Kidney (tissue), 14 donors: ENCODE measurements around the gene RSBN1. TPM values are rescaled to one million over a fixed set of nuclear protein-coding genes. Genes with fewer than 3 reads are reported as not detected.

Experiments used
- DNase-seq, 5 donors: peaks; one replicate each; pipeline ENCODE4 v3.0.0-alpha.2; 2013 to 2020
- FAIRE-seq: peaks from 2 replicates; lab custom pipeline; 2012; peaks lifted over from hg19 to GRCh38; lab: Jason Lieb, UNC
- H3K27ac ChIP-seq, 2 donors: one replicate each; pipeline ENCODE4 v1.7.0; 2013; ENCODE audit warnings: low read depth in 2 of 2, low read length in 2 of 2, inconsistent platforms in 1 of 2
- H3K27me3 ChIP-seq: one replicate; pipeline ENCODE4 v1.7.1; 2013; ENCODE audit warnings: low read length, inconsistent platforms; ENCODE audit not compliant: control insufficient read depth, insufficient read depth
- H3K36me3 ChIP-seq, 3 donors: one replicate each; pipeline versions ENCODE4 v1.7.0 to v1.7.1; 2013; ENCODE audit warnings: low read length in 3 of 3, control low read depth in 1 of 3, inconsistent platforms in 1 of 3; ENCODE audit not compliant: insufficient read depth in 3 of 3, control insufficient read depth in 2 of 3
- H3K4me1 ChIP-seq, 3 donors: one replicate each; pipeline versions ENCODE4 v1.7.0 to v1.7.1; 2013; ENCODE audit warnings: low read length in 3 of 3, inconsistent platforms in 1 of 3, low read depth in 1 of 3; ENCODE audit not compliant: control insufficient read depth in 2 of 3, insufficient read depth in 2 of 3
- H3K4me3 ChIP-seq, 3 donors: one replicate each; pipeline versions ENCODE4 v1.7.0 to v1.8.1; 2013; ENCODE audit warnings: low read length in 3 of 3, control low read depth in 1 of 3, inconsistent platforms in 1 of 3
- H3K9ac ChIP-seq, 3 donors: one replicate each; pipeline versions ENCODE4 v1.7.0 to v1.7.1; 2013; ENCODE audit warnings: low read length in 3 of 3, control low read depth in 1 of 3, inconsistent platforms in 1 of 3
- H3K9me3 ChIP-seq, 3 donors: one replicate each; pipeline versions ENCODE4 v1.7.0 to v1.7.1; 2013; ENCODE audit warnings: low read length in 3 of 3, control low read depth in 1 of 3, inconsistent platforms in 1 of 3; ENCODE audit not compliant: control insufficient read depth in 2 of 3, insufficient read depth in 1 of 3
- intact Hi-C: fragments of 100-400 bp; cut with DNase I; formaldehyde crosslinking; loops from one replicate; pipeline ENCODE4 v1.11.1; 2022
- polyA plus RNA-seq: library from polyadenylated mRNA; stranded (reverse); fragments of 350-450 nt; fragmentation: Illumina TruSeq; extraction: RNeasy Lipid Tissue Mini Kit (QIAGEN cat#74804); gene quantifications from one replicate; pipeline ENCODE4 v1.2.3, GENCODE V29; 2014; ENCODE audit warnings: low read depth, low replicate concordance; ENCODE audit not compliant: insufficient read depth
- total RNA-seq: library from RNA; stranded (reverse); fragmentation: NEBNext Ultra II Directional; extraction: Animal tissue kit (Norgen Biotek cat#: 25700); gene quantifications from one replicate; pipeline ENCODE4 v1.2.1, GENCODE V29; 2021
- TF ChIP-seq, protein P1 (sequence below): IDR thresholded peaks from 3 replicates; pipeline ENCODE4 v1.5.1; 2012; ENCODE audit warnings: mild to moderate bottlenecking, moderate library complexity, borderline replicate concordance; ENCODE audit not compliant: insufficient read depth; ENCODE audit errors: extremely low read depth
- donor health status: control.
- donor health status: control.
- donor health status: control.
- donor health status: control.
- donor health status: control.
- donor health status: DM: yes; HTN: yes; CAD: no.
- donor health status: Normal renal cell carcinoma (clear cell type).

RSBN1 gene
- total and polyA plus RNA-seq, 2 donors from 2014 or later: 4.0 to 22.0 TPM

DNA sequence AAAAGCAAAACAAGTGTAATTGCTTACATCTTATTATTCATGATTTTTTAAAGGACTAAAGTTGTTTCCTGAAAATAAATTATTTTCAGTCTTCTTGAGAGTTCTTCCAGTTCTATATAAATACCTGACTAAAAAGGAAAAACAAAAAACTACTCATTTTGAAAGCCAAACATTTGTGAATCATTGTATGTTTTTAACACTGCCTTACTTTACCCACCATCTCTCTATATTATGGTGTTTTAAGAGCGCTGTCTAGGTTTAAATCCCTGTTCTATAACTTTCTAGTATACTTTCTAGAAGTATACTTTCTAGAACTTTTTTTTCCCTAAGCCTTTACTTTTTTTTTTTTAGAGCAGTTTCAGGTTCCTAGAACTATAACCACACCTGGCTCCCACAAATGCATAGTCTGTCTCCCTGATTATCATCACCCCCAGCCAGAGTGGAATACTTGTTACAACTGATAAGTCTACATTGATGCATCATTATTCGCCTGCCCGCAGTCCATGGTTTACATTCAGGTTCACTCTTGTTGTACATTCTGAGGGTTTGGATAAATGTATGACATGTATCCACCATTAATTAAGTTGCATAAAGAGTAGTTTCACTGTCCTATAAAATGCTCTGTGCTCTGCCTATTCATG, 9.8 kb downstream of the RSBN1 start:
- intact Hi-C loops: no loop called here
- Histone ChIP-seq H3K9me3 (no peaks in the 10 kb centered on the region), H3K27me3 (no peaks in the 10 kb centered on the region), H3K4me1 (peaks cover 0 to 4% (median 0%) of the 10 kb centered on the region in 3 donors), H3K27ac (no peak overlapping the region), H3K9ac (no peak overlapping the region), H3K4me3 (no peak overlapping the region), H3K36me3 (peaks cover 0 to 2% (median 0%) of the 10 kb centered on the region in 3 donors)
- TF ChIP-seq, protein P1, sequence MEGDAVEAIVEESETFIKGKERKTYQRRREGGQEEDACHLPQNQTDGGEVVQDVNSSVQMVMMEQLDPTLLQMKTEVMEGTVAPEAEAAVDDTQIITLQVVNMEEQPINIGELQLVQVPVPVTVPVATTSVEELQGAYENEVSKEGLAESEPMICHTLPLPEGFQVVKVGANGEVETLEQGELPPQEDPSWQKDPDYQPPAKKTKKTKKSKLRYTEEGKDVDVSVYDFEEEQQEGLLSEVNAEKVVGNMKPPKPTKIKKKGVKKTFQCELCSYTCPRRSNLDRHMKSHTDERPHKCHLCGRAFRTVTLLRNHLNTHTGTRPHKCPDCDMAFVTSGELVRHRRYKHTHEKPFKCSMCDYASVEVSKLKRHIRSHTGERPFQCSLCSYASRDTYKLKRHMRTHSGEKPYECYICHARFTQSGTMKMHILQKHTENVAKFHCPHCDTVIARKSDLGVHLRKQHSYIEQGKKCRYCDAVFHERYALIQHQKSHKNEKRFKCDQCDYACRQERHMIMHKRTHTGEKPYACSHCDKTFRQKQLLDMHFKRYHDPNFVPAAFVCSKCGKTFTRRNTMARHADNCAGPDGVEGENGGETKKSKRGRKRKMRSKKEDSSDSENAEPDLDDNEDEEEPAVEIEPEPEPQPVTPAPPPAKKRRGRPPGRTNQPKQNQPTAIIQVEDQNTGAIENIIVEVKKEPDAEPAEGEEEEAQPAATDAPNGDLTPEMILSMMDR: no peak
- DNase-seq (no peak), FAIRE-seq (no peak)

DNA sequence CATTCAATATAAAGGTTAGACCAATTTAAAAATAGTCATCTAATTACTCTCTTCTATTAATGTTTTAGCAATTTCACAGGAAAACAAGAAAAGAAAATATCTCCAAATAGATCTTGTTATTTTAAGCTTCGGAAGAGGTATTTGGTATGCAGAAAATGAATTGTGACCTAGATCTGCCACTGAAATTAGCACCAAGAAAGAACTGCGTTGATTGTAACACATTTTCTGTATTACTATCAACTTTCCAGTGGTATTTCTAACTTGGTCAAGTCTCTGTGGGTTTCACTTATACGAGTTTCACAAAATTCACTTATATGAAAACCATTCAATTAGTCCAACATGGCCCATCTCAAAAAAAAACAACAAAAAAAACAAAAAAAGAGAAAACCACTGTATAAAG, 11.8 kb downstream of the RSBN1 start:
- TF ChIP-seq, protein P1: no peak
- Histone ChIP-seq H3K9ac (no peak overlapping the region), H3K27me3 (no peaks in the 10 kb centered on the region), H3K4me3 (no peak overlapping the region), H3K36me3 (peaks cover 0 to 7% (median 3%) of the 10 kb centered on the region in 3 donors), H3K27ac (no peak overlapping the region), H3K4me1 (peaks cover 0 to 4% (median 0%) of the 10 kb centered on the region in 3 donors), H3K9me3 (no peaks in the 10 kb centered on the region)
- no peak for FAIRE-seq
- DNase-seq: no peak
- intact Hi-C loops: no loop called here

DNA sequence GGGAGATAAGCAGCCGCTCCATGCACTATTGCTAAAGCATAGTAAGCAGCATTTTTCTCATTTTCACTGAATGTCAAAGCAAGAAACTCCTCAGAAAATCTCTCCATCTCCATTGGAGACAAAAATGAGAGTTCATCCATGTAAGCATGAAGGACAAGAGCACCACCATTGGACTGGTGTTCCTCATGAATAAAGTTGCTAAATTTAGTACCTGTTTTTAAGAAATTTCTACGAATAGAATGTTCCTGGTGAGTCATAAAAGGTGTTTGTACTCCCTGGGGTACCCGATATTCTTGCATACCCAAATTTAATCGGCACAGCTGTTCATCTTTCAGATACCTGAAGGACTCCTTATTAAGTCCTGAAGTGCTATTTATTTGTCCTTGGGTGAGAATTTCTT, 14.8 kb downstream of the RSBN1 start:
- FAIRE-seq (no peak), DNase-seq (no peak)
- Histone ChIP-seq H3K9ac (no peak overlapping the region), H3K27me3 (no peaks in the 10 kb centered on the region), H3K27ac (no peak overlapping the region), H3K9me3 (no peaks in the 10 kb centered on the region), H3K36me3 (peaks cover 3 to 7% (median 6%) of the 10 kb centered on the region in 3 donors), H3K4me1 (peaks cover 0 to 20% (median 13%) of the 10 kb centered on the region in 3 donors), H3K4me3 (no peak overlapping the region)
- intact Hi-C loops: no loop called here
- TF ChIP-seq, protein P1: no peak
